HG03108 (cell line): ENCODE measurements around the gene ASPA.

ENCODE experiments used
- ATAC-seq: cut with Tn5 transposase; IDR thresholded peaks from one replicate; pipeline ENCODE4 v1.9.1; 2021; ENCODE audit warnings: moderate library complexity; ENCODE audit not compliant: unreplicated experiment

The ASPA gene

GRCh38 chr17:3532859-3533142, 57.0 kb downstream of the ASPA start:
- no peak for ATAC-seq

GRCh38 chr17:3533752-3534151, 58.0 kb downstream of the ASPA start:
- ATAC-seq: no peak

- no peak for ATAC-seq
These were observed 59.1 kb downstream of the ASPA start for GRCh38 chr17:3534881-3535252.

GRCh38 chr17:3535253-3535995, 59.6 kb downstream of the ASPA start:
- ATAC-seq: peak; percentile 72

GRCh38 chr17:3536716-3537115, 60.9 kb downstream of the ASPA start:
- no peak for ATAC-seq

GRCh38 chr17:3539881-3540540, 64.2 kb downstream of the ASPA start:
- no peak for ATAC-seq

GRCh38 chr17:3542410-3543088, 66.8 kb downstream of the ASPA start:
- no peak for ATAC-seq

- no peak for ATAC-seq
These were observed 67.7 kb downstream of the ASPA start for GRCh38 chr17:3543453-3543852.

- ATAC-seq: no peak
These were observed 68.6 kb downstream of the ASPA start for GRCh38 chr17:3544365-3544764.

GRCh38 chr17:3545151-3545550, 69.4 kb downstream of the ASPA start:
- ATAC-seq: no peak

GRCh38 chr17:3546521-3546920, 70.7 kb downstream of the ASPA start:
- ATAC-seq: no peak

GRCh38 chr17:3546997-3547396, 71.2 kb downstream of the ASPA start:
- no peak for ATAC-seq

GRCh38 chr17:3547628-3548027, 71.8 kb downstream of the ASPA start:
- ATAC-seq: no peak

- ATAC-seq: no peak
These were observed 73.9 kb downstream of the ASPA start for GRCh38 chr17:3549610-3550162.

- ATAC-seq: no peak
These were observed 75.4 kb downstream of the ASPA start for GRCh38 chr17:3551189-3551588.

- no peak for ATAC-seq
These were observed 77.1 kb downstream of the ASPA start for GRCh38 chr17:3552916-3553315.
